Astrocyte of the spinal cord (primary cell): ENCODE results near the gene KRTAP4-6.
A peak's percentile ranks its signal among the peaks of the same experiment; 100 is the strongest.

Experiments
- DNase-seq: peaks from one replicate; pipeline ENCODE4 v3.0.0; 2011; ENCODE audit warnings: low read depth, low spot score
- H3K4me3 ChIP-seq: 2 replicates; pipeline ENCODE4 v1.5.1; 2011; ENCODE audit warnings: low read depth, mild to moderate bottlenecking, low read length, moderate library complexity
- in situ Hi-C: cut with HindIII; loops from 2 replicates; pipeline ENCODE4 v1.10.0; 2017; ENCODE audit warnings: low sequenced_read_pairs
- TF ChIP-seq, protein P1 (sequence below): IDR thresholded peaks from 2 replicates; pipeline ENCODE4 v1.5.1; 2012; ENCODE audit warnings: low read depth, mild to moderate bottlenecking, low read length, inconsistent platforms

KRTAP4-6 gene

GRCh38 chr17:41178341-41178740, 38.0 kb upstream of the KRTAP4-6 start:
- in situ Hi-C loops: no loop called here
- TF ChIP-seq, protein P1, sequence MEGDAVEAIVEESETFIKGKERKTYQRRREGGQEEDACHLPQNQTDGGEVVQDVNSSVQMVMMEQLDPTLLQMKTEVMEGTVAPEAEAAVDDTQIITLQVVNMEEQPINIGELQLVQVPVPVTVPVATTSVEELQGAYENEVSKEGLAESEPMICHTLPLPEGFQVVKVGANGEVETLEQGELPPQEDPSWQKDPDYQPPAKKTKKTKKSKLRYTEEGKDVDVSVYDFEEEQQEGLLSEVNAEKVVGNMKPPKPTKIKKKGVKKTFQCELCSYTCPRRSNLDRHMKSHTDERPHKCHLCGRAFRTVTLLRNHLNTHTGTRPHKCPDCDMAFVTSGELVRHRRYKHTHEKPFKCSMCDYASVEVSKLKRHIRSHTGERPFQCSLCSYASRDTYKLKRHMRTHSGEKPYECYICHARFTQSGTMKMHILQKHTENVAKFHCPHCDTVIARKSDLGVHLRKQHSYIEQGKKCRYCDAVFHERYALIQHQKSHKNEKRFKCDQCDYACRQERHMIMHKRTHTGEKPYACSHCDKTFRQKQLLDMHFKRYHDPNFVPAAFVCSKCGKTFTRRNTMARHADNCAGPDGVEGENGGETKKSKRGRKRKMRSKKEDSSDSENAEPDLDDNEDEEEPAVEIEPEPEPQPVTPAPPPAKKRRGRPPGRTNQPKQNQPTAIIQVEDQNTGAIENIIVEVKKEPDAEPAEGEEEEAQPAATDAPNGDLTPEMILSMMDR: no peak
- no peak overlapping the region for H3K4me3 ChIP-seq
- peak; percentile 5 for DNase-seq

GRCh38 chr17:41177727-41178271, 37.5 kb upstream of the KRTAP4-6 start, which contains the start of gene KRTAP4-2:
Gene KRTAP4-2 (minus strand): TSS chr17:41178221. CDS start chr17:41178164, 57 bp downstream.
- H3K4me3 ChIP-seq: no peak within 1 kb of the TSS
- TF ChIP-seq, protein P1: no peak
- no peak for DNase-seq
- in situ Hi-C loops: no loop called here

DNA sequence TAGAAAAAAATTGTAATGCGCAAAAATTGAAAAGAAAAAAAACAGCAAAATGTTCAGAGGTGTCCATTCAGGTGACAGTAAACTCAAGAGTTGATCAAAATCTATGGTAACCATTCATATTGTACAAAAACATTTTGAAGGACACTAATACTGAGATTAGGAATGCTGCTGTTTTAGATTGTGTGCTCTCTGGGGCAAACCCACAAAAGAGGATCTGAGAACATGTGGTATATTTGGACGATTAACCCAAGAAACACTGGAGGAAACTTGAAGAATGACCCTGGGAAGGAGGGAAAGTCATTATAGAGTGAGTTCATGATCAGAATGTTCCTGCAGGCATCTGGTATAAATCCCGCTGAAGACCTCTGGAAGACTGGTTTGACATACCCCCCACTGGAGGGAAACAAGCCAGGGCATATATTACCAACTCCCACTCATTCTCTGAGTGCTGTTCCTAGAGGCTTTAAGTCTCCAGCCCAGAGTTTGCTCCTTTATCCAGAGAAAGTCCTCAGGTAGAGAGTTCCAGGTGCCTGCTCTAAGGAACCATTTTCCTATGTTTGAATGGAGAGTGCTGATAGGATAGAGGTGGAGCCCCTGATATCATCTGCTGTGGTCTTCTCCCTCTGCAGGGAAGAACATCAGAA, 36.5 kb upstream of the KRTAP4-6 start:
- DNase-seq: no peak
- H3K4me3 ChIP-seq: no peak overlapping the region
- TF ChIP-seq, protein P1: no peak
- in situ Hi-C loops: no loop called here

GRCh38 chr17:41171886-41172285, 31.5 kb upstream of the KRTAP4-6 start:
- no peak for DNase-seq
- in situ Hi-C loops: no loop called here
- H3K4me3 ChIP-seq: no peak overlapping the region
- TF ChIP-seq, protein P1: no peak

DNA sequence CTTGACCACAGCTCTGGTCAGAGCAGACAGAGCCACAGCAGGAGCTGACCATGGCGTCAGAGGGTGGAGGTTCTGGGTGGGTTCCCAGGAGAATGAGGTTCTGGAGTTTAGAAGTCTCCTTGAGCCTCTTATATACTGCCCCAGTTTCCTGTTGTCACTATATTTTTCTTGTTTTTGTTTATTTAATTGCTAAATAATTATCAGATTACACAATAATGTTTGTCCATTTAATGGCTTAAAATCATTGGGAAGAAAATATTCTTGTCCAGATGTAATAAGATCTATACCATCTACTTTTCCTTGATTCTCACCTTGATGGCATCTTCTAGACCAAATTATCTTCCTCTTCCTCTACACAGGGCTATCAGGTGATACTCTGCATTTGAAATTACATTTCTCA, 27.8 kb upstream of the KRTAP4-6 start, which contains the start of gene KRTAP4-3:
Gene KRTAP4-3, minus strand, starts transcription at position 101 of the 400 bp plus-strand sequence. Its CDS starts 49 bp downstream, at position 52.
- no peak within 1 kb of the TSS for H3K4me3 ChIP-seq
- in situ Hi-C loops: no loop called here
- TF ChIP-seq, protein P1: no peak
- no peak for DNase-seq

- no peak overlapping the region for H3K4me3 ChIP-seq
- in situ Hi-C loops: no loop called here
- DNase-seq: no peak
- TF ChIP-seq, protein P1: no peak
Measured at GRCh38 chr17:41167561-41167960, 27.2 kb upstream of the KRTAP4-6 start.
